Left lung (tissue), 10 donors: ENCODE measurements around the gene GABPA. TPM values are rescaled to one million over a fixed set of nuclear protein-coding genes. Genes with fewer than 3 reads are reported as not detected.

Experiments used
- ATAC-seq: fragments of 200-7000 bp; cut with Tn5 transposase; one replicate; pipeline ENCODE4 v1.9.1; 2020; ENCODE audit warnings: moderate library complexity
- DNase-seq, 4 donors: peaks; one replicate each; pipeline ENCODE4 v3.0.0-alpha.2; 2013 to 2020
- H3K27ac ChIP-seq, 2 donors: fragments of 200-600 bp; sonication (generic) in 1 of 2; one replicate each; pipeline versions ENCODE4 v1.5.0 to v1.8.0; 2020 to 2021
- H3K27me3 ChIP-seq, 2 donors: fragments of 200-600 bp; sonication (generic) in 1 of 2; one replicate each; pipeline versions ENCODE4 v1.5.0 to v1.8.0; 2020 to 2021
- H3K36me3 ChIP-seq, 2 donors: fragments of 200-600 bp; sonication (generic) in 1 of 2; one replicate each; pipeline versions ENCODE4 v1.5.0 to v1.8.0; 2020 to 2021
- H3K4me1 ChIP-seq, 2 donors: fragments of 200-600 bp; one replicate each; pipeline ENCODE4 v1.8.0; 2021
- H3K4me3 ChIP-seq, 2 donors: fragments of 200-600 bp; sonication (generic) in 1 of 2; one replicate each; pipeline versions ENCODE4 v1.5.0 to v1.8.0; 2020 to 2021; ENCODE audit warnings: mild to moderate bottlenecking in 1 of 2
- H3K9me3 ChIP-seq, 2 donors: fragments of 200-600 bp; sonication (generic) in 1 of 2; one replicate each; pipeline versions ENCODE4 v1.5.0 to v1.8.0; 2020 to 2021
- intact Hi-C, 2 donors: fragments of 100-400 bp; cut with DNase I; formaldehyde crosslinking; loops; one replicate each; pipeline versions ENCODE4 v1.11.2 to v1.14.2; 2022
- polyA plus RNA-seq, 6 donors: library from polyadenylated mRNA; unstranded; fragments of 120-200 nt; gene quantifications; one replicate each; pipeline ENCODE4 v1.2.1, GENCODE V29; 2013; ENCODE audit not compliant: insufficient read length in 6 of 6
- total RNA-seq, 2 donors: library from RNA; stranded (reverse); fragmentation: NEBNext Ultra II Directional; extraction: Animal tissue kit (Norgen Biotek cat#: 25700); gene quantifications; one replicate each; pipeline ENCODE4 v1.2.1, GENCODE V29; 2021
- TF ChIP-seq, protein P1 (sequence below), 2 donors: fragments of 200-600 bp; sonication (generic) in 1 of 2; IDR thresholded peaks; one replicate each; pipeline versions ENCODE4 v1.5.0 to v1.8.0; 2021; ENCODE audit warnings: antibody characterized with exemption in 2 of 2
- donor health status: DM: no; HTN: yes; CAD: no.
- donor health status: DM: no; HTN: no; CAD: no.

Gene GABPA
- total and polyA plus RNA-seq, 8 donors: 23.5 to 44.5 (median 40.1) TPM

DNA sequence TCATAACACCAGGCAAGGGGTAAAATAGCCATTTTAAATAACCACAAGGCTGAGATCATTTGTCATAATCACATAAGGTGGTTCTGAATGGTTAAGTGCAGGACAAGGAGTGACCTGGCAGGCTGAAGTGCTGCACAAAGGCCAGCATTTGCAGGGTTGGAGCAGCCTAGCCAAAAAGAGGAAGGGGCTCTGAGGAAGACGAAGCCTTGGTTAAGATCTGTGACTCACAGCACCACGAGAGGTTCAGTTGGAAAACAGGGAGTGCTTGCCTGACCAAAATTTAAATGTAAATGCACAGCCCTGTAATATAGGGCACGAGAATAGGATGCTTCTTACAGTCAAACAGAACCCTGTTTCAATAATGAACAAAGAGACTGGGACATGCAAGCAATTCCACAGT, 12.1 kb upstream of the GABPA start:
- Histone ChIP-seq H3K27me3 (no peaks in the 10 kb centered on the region), H3K36me3 (peaks cover 0 to 71% of the 10 kb centered on the region in 2 donors), H3K4me3 (no peak overlapping the region), H3K9me3 (no peaks in the 10 kb centered on the region), H3K27ac (no peak overlapping the region), H3K4me1 (no peaks in the 10 kb centered on the region)
- ATAC-seq (no peak), DNase-seq (no peak)
- intact Hi-C loops: no loop called here
- TF ChIP-seq, protein P1, sequence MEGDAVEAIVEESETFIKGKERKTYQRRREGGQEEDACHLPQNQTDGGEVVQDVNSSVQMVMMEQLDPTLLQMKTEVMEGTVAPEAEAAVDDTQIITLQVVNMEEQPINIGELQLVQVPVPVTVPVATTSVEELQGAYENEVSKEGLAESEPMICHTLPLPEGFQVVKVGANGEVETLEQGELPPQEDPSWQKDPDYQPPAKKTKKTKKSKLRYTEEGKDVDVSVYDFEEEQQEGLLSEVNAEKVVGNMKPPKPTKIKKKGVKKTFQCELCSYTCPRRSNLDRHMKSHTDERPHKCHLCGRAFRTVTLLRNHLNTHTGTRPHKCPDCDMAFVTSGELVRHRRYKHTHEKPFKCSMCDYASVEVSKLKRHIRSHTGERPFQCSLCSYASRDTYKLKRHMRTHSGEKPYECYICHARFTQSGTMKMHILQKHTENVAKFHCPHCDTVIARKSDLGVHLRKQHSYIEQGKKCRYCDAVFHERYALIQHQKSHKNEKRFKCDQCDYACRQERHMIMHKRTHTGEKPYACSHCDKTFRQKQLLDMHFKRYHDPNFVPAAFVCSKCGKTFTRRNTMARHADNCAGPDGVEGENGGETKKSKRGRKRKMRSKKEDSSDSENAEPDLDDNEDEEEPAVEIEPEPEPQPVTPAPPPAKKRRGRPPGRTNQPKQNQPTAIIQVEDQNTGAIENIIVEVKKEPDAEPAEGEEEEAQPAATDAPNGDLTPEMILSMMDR (IDR thresholded peaks at IDR 0.05): no peak

DNA sequence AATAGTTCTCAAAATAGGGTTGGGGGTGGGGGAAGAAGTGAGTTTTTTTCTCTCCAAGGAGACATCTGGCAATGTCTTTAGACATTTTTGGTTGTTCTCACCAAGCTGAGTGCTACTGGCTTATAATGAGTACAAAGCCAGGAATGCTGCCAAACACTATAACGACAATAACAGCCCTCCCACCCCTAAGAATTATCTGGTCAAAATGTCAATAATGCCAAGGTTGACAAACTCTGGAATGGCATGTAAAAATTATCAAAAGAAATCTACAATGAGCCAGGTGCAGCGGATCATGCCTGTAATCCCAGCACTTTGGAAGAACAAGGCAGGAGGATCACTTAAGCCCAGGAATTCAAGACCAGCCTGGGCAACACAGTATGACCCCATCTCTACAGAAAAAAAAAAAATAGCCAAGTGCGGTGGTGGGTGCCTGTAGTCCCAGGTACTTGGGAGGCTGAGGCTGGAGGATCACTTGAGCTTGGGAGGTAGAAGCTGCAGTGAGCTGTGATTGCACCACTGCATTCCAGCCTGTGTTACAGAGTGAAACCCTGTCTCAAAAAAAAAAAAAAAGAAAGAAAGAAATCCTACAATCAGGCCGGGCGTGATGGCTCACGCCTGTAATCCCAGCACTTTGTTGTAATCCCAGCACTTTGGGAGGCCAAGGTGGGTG, 2.5 kb upstream of the GABPA start:
- DNase-seq (no peak), ATAC-seq (no peak)
- Histone ChIP-seq H3K9me3 (no peaks in the 10 kb centered on the region), H3K4me3 (no peak overlapping the region), H3K27ac (no peak overlapping the region), H3K36me3 (peaks cover 0 to 32% of the 10 kb centered on the region in 2 donors), H3K27me3 (no peaks in the 10 kb centered on the region), H3K4me1 (peaks cover 7 to 34% of the 10 kb centered on the region in 2 donors)
- intact Hi-C loops: no loop called here
- TF ChIP-seq, protein P1 (IDR thresholded peaks at IDR 0.05): no peak

DNA sequence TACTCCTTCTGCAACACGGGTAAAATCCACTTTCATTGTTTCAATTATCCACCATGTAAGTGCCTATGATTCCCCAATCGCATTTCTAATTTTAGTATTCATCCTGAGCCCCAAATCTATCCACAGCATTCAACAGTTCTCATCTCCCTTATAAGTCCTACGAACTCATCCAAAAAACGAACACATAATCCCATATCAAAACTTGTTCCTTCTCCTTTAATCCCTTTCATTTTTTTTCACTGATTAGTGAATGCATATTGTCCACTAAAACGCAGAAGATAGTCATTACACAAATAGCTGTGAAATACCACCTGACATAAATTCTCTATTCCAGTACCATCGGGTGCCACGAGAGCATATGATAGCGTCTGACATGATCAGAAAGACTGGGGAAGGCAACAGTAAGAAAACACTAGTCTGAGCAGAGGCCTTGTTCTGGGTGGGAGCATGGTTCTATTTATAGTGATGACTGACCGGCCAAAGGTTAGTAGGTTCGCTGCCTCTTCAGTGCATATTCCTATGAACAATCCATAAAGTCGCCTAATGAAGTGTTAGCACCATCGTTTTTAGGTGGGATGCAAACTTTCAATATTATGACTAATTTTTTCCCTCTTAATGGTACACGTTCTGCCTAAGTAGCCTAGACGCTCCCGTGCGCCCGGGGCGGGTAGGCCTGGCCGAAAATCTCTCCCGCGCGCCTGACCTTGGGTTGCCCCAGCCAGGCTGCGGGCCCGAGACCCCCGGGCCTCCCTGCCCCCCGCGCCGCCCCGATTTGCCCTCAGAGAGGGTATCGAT, 716 bp upstream of the GABPA start:
- Histone ChIP-seq H3K9me3 (no peaks in the 10 kb centered on the region), H3K36me3 (peaks cover 0 to 14% of the 10 kb centered on the region in 2 donors), H3K4me3 (peak overlapping the region; percentile 83 to 87), H3K27ac (peak overlapping the region; percentile 98 to 99), H3K4me1 (peaks cover 7 to 36% of the 10 kb centered on the region in 2 donors), H3K27me3 (no peaks in the 10 kb centered on the region)
- intact Hi-C loops: no loop called here
- peak; percentile 5 for ATAC-seq
- TF ChIP-seq, protein P1 (IDR thresholded peaks at IDR 0.05): no peak
- DNase-seq: peak in 2 of 4 donors; percentile 8 to 13

DNA sequence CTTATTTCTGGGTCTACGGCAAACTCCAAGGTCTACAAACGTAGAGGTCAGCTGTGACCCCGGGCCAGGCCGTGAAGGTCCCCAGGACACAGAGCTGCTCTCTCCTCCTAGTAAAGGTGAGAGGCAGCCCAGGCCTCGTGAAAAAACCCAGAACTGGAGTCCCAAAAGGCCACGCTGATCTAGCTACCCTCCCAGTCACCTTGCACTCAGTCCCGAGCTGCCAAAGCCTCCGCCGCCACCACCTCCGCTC, 193 bp upstream of the GABPA start:
- no peaks in the 10 kb centered on the region for H3K9me3 ChIP-seq
- peaks cover 7 to 36% of the 10 kb centered on the region in 2 donors for H3K4me1 ChIP-seq
- intact Hi-C loops: no loop called here
- ATAC-seq (no peak), DNase-seq (peak in 1 of 4 donors; percentile 88)
- H3K27ac ChIP-seq: peak overlapping the region; percentile 98 to 99
- peaks cover 0 to 9% of the 10 kb centered on the region in 2 donors for H3K36me3 ChIP-seq
- H3K27me3 ChIP-seq: no peaks in the 10 kb centered on the region
- TF ChIP-seq, protein P1 (IDR thresholded peaks at IDR 0.05): no peak
- peak overlapping the region; percentile 83 to 87 for H3K4me3 ChIP-seq
